Measurements from ENCODE around the gene PHF2.
"Not testable (repeated sequence)": the region's sequence is repeated elsewhere in the genome, so short reads cannot be mapped to it uniquely, and the experiment has no call there.

The PHF2 gene

GRCh38 chr9:93668261-93668871 is 92.0 kb downstream of the PHF2 start:
- no peak for TF ChIP-seq ZNF274 (IDR thresholded peaks at IDR 0.05; ENCODE audit: low read depth, low read length)
- H3K4me3 ChIP-seq (ENCODE audit: low read length) = no peak overlapping the region

GRCh38 chr9:93669116-93669957 is 93.0 kb downstream of the PHF2 start:
- H3K4me3 ChIP-seq (ENCODE audit: low read length) = no peak overlapping the region
- TF ChIP-seq ZNF274 (IDR thresholded peaks at IDR 0.05; ENCODE audit: low read depth, low read length) = no peak

- TF ChIP-seq ZNF274 (IDR thresholded peaks at IDR 0.05; ENCODE audit: low read depth, low read length) = no peak
- no peak overlapping the region for H3K4me3 ChIP-seq (ENCODE audit: low read length)
Measured at GRCh38 chr9:93669958-93670207, 93.5 kb downstream of the PHF2 start.

GRCh38 chr9:93670208-93671019 is 94.0 kb downstream of the PHF2 start:
- H3K4me3 ChIP-seq (ENCODE audit: low read length) = no peak overlapping the region
- TF ChIP-seq ZNF274 (IDR thresholded peaks at IDR 0.05; ENCODE audit: low read depth, low read length) = no peak

GRCh38 chr9:93671020-93671338 is 94.6 kb downstream of the PHF2 start:
- no peak for TF ChIP-seq ZNF274 (IDR thresholded peaks at IDR 0.05; ENCODE audit: low read depth, low read length)

GRCh38 chr9:93672330-93673020 is 96.1 kb downstream of the PHF2 start:
- H3K4me3 ChIP-seq (ENCODE audit: low read length) = not testable (repeated sequence)

More at GRCh38 chr9:93671020-93671338, 94.6 kb downstream of the PHF2 start:
- H3K4me3 ChIP-seq (ENCODE audit: low read length) = no peak overlapping the region

GRCh38 chr9:93673021-93673838 is 96.8 kb downstream of the PHF2 start:
- no peak overlapping the region for H3K4me3 ChIP-seq (ENCODE audit: low read length)
- no peak for TF ChIP-seq ZNF274 (IDR thresholded peaks at IDR 0.05; ENCODE audit: low read depth, low read length)

- H3K4me3 ChIP-seq (ENCODE audit: low read length) = no peak overlapping the region
- no peak for TF ChIP-seq ZNF274 (IDR thresholded peaks at IDR 0.05; ENCODE audit: low read depth, low read length)
Measured at GRCh38 chr9:93673839-93674334, 97.5 kb downstream of the PHF2 start.

- TF ChIP-seq ZNF274 (IDR thresholded peaks at IDR 0.05; ENCODE audit: low read depth, low read length) = no peak
- no peak overlapping the region for H3K4me3 ChIP-seq (ENCODE audit: low read length)
Measured at GRCh38 chr9:93674580-93675335, 98.4 kb downstream of the PHF2 start.

- TF ChIP-seq ZNF274 (IDR thresholded peaks at IDR 0.05; ENCODE audit: low read depth, low read length) = no peak
- H3K4me3 ChIP-seq (ENCODE audit: low read length) = no peak overlapping the region
Measured at GRCh38 chr9:93675336-93676150, 99.2 kb downstream of the PHF2 start.

GRCh38 chr9:93676310-93677047 is 100.1 kb downstream of the PHF2 start:
- no peak overlapping the region for H3K4me3 ChIP-seq (ENCODE audit: low read length)
- no peak for TF ChIP-seq ZNF274 (IDR thresholded peaks at IDR 0.05; ENCODE audit: low read depth, low read length)

All from GM08714 (cell line).